ENCODE measurements around the gene PHF12.

Gene PHF12

GRCh38 chr17:28996554-28997096 is 45.3 kb upstream of the PHF12 start:
- Histone ChIP-seq H4K20me1 (ENCODE audit: insufficient read depth, low read length) (no peaks in the 10 kb centered on the region), H3K27ac (ENCODE audit: low read length) (no peak overlapping the region), H3K79me2 (ENCODE audit: low read length) (no peaks in the 10 kb centered on the region), H3K36me3 (replicated peaks; ENCODE audit: low read depth, low read length) (no peaks in the 10 kb centered on the region), H2AFZ (ENCODE audit: low read depth, low read length) (no peak overlapping the region), H3K4me1 (ENCODE audit: low read length) (peaks cover 5% of the 10 kb centered on the region; the same call in 1 of the 2 replicates), H3K27me3 (ENCODE audit: low read depth, low read length) (no peaks in the 10 kb centered on the region), H3K9me3 (ENCODE audit: insufficient read depth, low read length) (no peaks in the 10 kb centered on the region), H3K9ac (ENCODE audit: low read length) (no peak overlapping the region), H3K4me2 (ENCODE audit: low read length) (no peak overlapping the region), H3K4me3 (ENCODE audit: low read length) (no peak overlapping the region)
- TF ChIP-seq EZH2phosphoT487 (IDR thresholded peaks at IDR 0.05; ENCODE audit: low read depth): no peak
- TF ChIP-seq, protein P1, sequence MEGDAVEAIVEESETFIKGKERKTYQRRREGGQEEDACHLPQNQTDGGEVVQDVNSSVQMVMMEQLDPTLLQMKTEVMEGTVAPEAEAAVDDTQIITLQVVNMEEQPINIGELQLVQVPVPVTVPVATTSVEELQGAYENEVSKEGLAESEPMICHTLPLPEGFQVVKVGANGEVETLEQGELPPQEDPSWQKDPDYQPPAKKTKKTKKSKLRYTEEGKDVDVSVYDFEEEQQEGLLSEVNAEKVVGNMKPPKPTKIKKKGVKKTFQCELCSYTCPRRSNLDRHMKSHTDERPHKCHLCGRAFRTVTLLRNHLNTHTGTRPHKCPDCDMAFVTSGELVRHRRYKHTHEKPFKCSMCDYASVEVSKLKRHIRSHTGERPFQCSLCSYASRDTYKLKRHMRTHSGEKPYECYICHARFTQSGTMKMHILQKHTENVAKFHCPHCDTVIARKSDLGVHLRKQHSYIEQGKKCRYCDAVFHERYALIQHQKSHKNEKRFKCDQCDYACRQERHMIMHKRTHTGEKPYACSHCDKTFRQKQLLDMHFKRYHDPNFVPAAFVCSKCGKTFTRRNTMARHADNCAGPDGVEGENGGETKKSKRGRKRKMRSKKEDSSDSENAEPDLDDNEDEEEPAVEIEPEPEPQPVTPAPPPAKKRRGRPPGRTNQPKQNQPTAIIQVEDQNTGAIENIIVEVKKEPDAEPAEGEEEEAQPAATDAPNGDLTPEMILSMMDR (IDR thresholded peaks at IDR 0.05; ENCODE audit: low read depth, low read length): no peak

- Histone ChIP-seq H4K20me1 (ENCODE audit: insufficient read depth, low read length) (no peaks in the 10 kb centered on the region), H3K27ac (ENCODE audit: low read length) (no peak overlapping the region), H3K4me3 (ENCODE audit: low read length) (no peak overlapping the region), H3K79me2 (ENCODE audit: low read length) (no peaks in the 10 kb centered on the region), H3K9ac (ENCODE audit: low read length) (no peak overlapping the region), H3K27me3 (ENCODE audit: low read depth, low read length) (no peaks in the 10 kb centered on the region), H3K4me1 (ENCODE audit: low read length) (peaks cover 5% of the 10 kb centered on the region; the same call in 1 of the 2 replicates), H3K9me3 (ENCODE audit: insufficient read depth, low read length) (no peaks in the 10 kb centered on the region), H3K36me3 (replicated peaks; ENCODE audit: low read depth, low read length) (no peaks in the 10 kb centered on the region), H2AFZ (ENCODE audit: low read depth, low read length) (no peak overlapping the region), H3K4me2 (ENCODE audit: low read length) (no peak overlapping the region)
- no peak for TF ChIP-seq EZH2phosphoT487 (IDR thresholded peaks at IDR 0.05; ENCODE audit: low read depth)
- TF ChIP-seq, protein P1 (IDR thresholded peaks at IDR 0.05; ENCODE audit: low read depth, low read length): no peak
Observed at GRCh38 chr17:28993645-28994426, 42.5 kb upstream of the PHF12 start.

GRCh38 chr17:28992625-28993600 is 41.6 kb upstream of the PHF12 start:
- H2AFZ ChIP-seq (ENCODE audit: low read depth, low read length): no peak overlapping the region
- H3K27ac ChIP-seq (ENCODE audit: low read length): no peak overlapping the region
- no peaks in the 10 kb centered on the region for H3K36me3 ChIP-seq (replicated peaks; ENCODE audit: low read depth, low read length)
- H3K9me3 ChIP-seq (ENCODE audit: insufficient read depth, low read length): no peaks in the 10 kb centered on the region
- no peak overlapping the region for H3K4me3 ChIP-seq (ENCODE audit: low read length)
- H4K20me1 ChIP-seq (ENCODE audit: insufficient read depth, low read length): no peaks in the 10 kb centered on the region
- no peaks in the 10 kb centered on the region for H3K79me2 ChIP-seq (ENCODE audit: low read length)
- no peak for TF ChIP-seq EZH2phosphoT487 (IDR thresholded peaks at IDR 0.05; ENCODE audit: low read depth)
- TF ChIP-seq, protein P1 (IDR thresholded peaks at IDR 0.05; ENCODE audit: low read depth, low read length): no peak
- H3K4me1 ChIP-seq (ENCODE audit: low read length): peaks cover 5% of the 10 kb centered on the region; the same call in 1 of the 2 replicates
- no peak overlapping the region for H3K4me2 ChIP-seq (ENCODE audit: low read length)
- H3K27me3 ChIP-seq (ENCODE audit: low read depth, low read length): no peaks in the 10 kb centered on the region
- no peak overlapping the region for H3K9ac ChIP-seq (ENCODE audit: low read length)

All from OCI-LY3 (cell line).